Vagina (tissue), 2 donors: ENCODE measurements around the gene DOCK2.

ENCODE experiments used
- POLR2A ChIP-seq, 2 donors: fragments of 450-650 bp; IDR thresholded peaks; one replicate each; pipeline ENCODE4 v1.6.1; 2017; ENCODE audit warnings: antibody characterized with exemption in 2 of 2, mild to moderate bottlenecking in 2 of 2, moderate library complexity in 2 of 2
- POLR2AphosphoS5 ChIP-seq, 2 donors: sonication (generic); formaldehyde crosslinking; IDR thresholded peaks; one replicate each; pipeline ENCODE4 v1.9.0; 2017; ENCODE audit warnings: antibody characterized with exemption in 2 of 2, mild to moderate bottlenecking in 2 of 2, low read depth in 1 of 2; ENCODE audit not compliant: insufficient read depth in 1 of 2
- TF ChIP-seq, protein P1 (sequence below), 3 experiments: fragments of 450-650 bp in 2 of 3; fragments of 200-600 bp in 1 of 3; sonication (generic) in 1 of 3; IDR thresholded peaks; one replicate each; pipeline ENCODE4 v1.5.1; 2017 to 2019; ENCODE audit warnings: antibody characterized with exemption in 3 of 3, mild to moderate bottlenecking in 2 of 3, moderate library complexity in 2 of 3

DNA sequence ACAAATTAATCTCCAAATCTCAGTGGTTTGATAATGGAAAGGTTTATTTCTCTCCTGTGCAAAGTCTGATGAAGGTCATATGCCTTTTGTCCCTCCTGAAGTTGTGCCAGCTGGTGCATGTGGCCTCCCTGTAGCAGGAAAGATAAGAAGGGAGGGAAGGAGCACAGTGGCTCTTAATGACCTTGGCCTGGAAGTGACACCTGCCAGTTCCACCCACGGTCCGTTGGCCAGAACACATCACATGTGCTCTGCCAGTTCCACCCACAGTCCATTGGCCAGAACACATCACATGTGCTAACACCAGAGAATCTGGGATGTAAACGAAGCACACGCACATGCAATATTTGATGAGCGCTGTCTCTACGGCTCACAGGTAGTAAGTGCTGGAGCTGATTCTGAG lies 130.9 kb downstream of the DOCK2 start:
- TF ChIP-seq POLR2AphosphoS5 (IDR thresholded peaks at IDR 0.05; ENCODE audit: insufficient read depth in 1 of 2, low read depth in 1 of 2): no peak
- TF ChIP-seq, protein P1, sequence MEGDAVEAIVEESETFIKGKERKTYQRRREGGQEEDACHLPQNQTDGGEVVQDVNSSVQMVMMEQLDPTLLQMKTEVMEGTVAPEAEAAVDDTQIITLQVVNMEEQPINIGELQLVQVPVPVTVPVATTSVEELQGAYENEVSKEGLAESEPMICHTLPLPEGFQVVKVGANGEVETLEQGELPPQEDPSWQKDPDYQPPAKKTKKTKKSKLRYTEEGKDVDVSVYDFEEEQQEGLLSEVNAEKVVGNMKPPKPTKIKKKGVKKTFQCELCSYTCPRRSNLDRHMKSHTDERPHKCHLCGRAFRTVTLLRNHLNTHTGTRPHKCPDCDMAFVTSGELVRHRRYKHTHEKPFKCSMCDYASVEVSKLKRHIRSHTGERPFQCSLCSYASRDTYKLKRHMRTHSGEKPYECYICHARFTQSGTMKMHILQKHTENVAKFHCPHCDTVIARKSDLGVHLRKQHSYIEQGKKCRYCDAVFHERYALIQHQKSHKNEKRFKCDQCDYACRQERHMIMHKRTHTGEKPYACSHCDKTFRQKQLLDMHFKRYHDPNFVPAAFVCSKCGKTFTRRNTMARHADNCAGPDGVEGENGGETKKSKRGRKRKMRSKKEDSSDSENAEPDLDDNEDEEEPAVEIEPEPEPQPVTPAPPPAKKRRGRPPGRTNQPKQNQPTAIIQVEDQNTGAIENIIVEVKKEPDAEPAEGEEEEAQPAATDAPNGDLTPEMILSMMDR (IDR thresholded peaks at IDR 0.05): no peak
- TF ChIP-seq POLR2A (IDR thresholded peaks at IDR 0.05): no peak
